HG03432 (cell line): ENCODE data around the gene PRG2.

ENCODE experiments used
- ATAC-seq: cut with Tn5 transposase; IDR thresholded peaks from one replicate; pipeline ENCODE4 v1.9.1; 2021; ENCODE audit warnings: mild to moderate bottlenecking, moderate library complexity; ENCODE audit not compliant: unreplicated experiment

The PRG2 gene

DNA sequence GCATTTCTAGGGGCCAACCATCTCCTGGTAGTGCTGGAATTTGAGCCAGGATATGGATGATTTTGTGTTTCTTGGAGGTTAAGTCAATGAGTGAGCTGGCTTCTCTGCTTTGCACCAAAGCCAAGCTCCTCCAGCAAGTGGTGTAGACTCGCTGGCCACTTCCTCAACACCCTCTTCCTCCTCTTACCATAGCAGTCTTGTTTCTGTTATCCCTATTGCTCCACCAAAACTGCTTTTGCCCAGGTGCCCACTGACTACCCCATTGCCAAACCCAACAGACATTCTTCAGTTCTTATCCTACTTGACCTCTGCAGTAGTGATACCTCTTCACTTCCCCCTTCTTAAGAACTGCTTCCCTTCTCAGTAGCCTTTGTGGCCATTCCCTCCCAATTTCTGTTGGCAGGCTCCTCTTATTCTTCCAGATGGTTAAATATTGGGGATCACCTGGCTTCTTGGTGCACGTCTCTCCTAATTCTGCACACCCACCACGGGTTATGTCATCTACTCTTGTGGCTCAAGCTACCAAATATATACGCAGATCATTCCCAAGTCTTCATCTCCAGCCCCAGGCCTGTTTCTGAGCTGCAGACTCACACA, 7.0 kb upstream of the PRG2 start:
- ATAC-seq: no peak

DNA sequence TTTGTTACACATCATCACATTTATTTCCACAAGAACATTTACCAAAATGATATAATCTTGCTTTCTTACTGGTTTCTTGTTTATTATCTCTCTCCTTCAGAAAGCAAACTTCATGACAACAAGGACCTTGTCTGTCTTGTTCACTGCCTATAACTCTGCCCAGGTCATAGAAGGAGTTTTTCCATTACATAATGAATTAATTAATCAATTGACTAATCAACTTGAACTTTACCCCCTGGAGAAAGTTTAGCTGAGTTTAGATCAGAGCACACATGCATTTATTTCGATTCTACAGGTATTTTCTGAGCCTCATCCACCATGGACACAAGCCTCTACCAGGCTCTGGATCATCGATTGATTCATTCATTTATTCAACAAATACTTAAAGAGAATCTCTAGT, 6.3 kb upstream of the PRG2 start:
- ATAC-seq: no peak

DNA sequence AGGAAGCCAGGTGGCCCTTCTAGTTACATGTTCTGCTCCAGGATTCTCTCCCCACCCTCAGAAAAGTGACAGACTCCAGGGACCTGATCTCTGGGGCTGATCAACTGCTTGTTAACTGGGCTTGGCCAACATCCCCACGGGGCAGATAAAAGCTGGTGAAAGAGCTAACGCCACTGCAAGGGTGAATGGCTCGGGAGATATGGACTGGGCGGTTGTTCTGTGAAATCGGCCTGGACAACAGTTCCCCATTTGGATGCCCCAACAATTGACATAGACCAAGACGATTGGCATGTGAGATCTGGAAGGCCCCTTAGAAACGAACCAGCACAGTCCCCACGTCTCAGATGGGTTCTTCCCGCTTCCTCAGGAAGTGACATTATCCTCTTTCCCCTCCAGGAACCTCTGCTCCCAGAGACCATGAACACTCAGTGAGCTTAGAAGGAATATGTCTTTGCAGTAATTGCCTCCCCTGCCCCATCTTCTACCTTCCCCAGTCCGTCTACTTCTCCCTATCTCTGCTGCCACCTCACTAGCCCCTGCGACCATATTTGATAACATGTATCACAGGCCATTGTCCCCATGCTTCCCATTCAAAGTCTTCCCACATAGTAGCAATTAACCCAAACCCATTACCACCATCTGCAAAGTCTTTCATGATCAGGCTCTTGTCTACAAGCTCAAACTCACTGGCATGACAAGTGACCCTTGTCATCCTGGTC, 5.6 kb upstream of the PRG2 start:
- ATAC-seq: no peak

DNA sequence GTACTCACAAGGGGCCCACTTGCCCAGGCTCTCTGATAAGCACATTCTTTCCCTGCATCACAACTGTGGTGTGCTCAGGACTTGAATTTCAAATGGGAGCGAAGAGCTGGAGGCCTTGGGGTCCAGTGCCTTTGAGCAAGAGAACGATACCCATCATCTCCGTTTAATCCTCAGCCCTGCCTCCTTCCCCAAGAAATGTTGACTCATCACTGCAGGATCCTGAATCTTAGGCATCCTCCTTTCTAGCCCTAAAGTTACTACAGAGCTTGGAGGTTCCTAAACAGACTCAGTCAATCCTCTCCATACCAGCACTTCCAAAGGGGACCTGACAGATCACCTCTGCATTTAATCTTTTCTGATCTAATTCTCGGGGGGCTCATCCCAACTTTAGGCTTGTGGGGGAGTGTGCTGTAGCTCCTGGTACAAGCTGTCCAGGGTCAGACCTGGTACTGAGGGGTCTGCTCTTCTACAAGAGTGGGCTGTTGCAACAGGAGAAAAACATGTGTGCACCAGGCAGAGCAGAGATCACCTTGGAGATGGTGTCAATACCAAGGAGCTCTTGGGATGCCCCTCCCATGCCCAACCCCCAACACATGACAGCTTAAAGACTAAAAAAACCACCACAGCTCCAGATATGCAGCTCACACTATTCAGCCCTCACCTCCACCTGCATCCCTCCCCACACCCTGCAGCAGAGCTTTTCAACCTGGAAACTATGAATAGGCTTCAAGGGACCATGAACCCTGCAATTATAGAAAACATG, 3.9 kb upstream of the PRG2 start:
- no peak for ATAC-seq

DNA sequence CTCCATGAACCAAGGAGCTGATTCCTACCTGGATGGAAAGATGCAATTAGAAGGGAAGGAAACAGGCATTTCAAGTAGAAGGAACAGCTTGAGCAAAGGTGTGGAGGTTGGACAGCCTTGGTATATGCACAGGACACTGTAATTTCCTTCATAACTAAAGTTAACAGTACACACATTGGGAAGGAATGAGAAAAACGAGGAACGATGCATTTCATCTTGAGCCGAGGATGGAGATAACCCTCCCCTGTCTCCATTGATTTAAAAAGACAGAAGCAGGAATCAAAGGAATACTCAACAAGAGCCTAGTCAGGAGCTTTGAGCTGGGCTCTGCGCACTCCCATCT, 2.3 kb upstream of the PRG2 start:
- no peak for ATAC-seq

DNA sequence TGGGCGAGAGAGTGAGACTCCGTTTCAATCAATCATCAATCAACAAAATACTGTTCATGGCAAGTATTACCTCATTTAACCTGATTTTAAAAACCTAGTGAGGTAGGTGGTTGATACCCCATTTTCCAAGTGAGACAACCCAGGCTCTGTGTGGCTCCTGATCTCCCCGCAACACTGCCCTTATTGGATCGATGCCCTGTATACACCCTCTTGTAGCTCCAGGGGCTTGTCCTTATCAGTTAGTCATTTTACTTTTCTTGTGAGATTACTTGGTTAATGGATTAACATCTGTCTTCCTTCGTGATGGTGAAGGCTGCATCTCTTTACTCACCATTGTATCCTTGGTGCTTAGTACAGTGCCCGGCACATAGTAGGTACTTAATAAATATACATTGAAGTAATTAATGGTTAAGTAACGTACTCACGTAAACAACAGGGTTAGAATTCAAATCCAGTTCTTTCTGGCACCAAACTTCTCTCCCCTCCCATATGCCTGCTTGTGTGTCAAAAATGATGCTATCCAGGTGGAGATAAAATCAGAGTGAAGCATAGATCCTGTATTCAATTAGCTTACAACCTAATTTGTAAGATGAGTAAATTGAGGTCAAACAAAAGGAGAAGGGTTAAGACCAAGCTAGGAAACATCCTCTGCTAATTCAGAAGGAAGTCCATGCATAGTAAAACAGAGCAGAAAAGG, 1.8 kb upstream of the PRG2 start:
- no peak for ATAC-seq

DNA sequence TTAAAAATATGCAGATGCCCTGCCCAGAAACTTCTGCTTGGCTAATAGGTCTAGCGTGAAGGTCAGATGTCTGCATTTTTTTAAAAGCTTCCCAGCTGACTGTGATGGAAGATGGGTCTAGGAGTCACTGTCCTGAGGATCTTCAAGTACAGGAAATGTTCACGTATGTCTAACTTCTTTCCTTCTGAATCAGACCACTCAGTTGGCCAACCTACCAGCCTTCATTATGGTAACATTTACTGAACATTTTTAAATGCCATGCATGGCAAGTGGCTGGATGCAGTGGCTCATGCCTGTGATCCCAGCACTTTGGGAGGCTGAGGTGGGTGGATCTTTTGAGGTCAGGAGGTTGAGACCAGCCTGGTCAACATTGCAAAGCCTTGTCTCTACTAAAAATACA, 1.1 kb upstream of the PRG2 start:
- ATAC-seq: no peak

DNA sequence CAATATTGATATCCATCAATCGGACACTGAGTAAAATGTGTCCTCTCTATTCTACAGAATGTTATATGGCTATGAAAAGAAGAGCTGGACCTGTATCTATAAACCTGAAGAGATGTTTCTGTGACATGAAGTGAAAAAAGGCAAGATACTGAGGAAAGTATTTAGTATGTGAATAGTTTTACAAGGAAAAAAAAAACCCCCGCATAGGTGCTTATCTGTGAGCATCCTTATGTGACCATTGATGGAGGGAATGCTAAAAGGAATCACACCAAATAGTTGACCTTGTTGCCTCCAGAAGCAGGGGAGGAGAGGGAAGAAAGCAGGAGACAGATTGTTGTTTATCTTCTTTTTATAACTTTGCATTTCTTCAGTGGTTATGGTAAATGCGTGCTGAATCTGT, 661 bp upstream of the PRG2 start:
- no peak for ATAC-seq

DNA sequence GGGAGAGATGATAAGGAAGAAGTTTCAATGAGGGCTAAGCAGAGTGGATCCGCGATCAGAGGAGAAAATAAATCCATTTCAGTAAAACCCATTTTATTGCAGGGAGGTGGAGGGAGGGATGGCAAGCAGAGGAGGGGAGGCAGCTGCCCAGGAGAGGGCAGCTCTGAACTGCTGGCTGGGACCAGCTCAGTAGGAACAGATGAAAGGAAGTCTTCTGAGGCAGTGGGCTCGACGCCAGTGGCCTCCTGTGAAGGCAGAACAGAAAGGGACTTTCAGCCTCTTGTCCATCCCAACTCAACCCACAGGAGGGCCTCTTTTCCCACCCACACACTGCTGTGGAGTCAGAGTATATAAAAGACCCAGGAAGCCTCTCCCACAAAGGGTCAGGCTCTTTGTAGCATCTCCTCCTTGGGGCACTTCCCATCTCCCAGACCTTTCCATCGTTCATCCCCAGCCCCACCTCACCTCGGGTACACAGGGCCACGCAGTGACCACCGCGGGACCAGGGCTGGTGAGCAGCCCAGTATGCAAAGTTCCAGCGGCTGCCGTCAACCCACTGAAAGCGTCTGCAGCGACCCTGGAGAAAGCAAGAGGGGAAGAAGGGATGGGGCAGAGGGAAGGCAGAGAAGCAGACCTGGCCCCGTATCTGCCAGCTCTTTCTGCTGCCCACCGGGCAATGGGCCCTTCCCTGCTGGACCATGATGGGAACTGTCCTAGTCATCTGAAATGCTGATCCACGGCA, 3.0 kb downstream of the PRG2 start:
- ATAC-seq: no peak

DNA sequence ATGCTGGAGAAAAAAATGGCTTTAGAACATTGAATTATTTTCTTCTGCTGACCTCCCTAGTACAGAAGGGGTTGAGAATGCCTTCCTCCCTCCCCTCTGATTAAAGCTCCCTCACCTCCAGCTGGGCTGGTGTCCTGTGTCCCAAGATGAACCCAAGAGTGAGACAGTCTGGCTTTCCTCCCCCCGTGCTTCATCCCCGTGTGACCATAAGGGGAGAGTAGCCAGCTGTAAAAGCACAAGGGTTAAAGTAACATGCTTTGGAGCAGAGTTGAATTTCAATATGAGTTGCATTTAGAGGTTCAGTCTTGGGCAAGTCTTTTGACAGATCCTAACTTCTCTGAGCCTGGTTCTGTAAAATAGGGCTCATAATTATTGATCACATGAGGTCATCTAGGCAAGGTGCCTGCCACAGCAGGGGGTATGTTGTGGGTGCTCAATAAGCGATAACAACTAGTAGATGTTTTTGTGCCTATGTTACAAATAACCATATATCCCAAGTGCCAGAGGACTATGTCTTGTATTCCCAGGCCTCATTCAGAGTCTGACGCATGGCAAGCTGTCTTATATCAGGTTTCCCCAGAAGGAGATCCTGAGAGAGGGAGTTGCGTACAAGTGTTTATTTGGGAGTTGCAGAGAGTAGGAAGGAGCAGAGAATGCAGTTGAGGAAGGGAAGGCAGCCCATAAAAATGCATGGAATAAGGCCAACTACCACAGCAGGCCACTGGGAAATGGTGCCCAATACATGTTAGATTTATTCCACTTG, 4.1 kb downstream of the PRG2 start:
- ATAC-seq: no peak

DNA sequence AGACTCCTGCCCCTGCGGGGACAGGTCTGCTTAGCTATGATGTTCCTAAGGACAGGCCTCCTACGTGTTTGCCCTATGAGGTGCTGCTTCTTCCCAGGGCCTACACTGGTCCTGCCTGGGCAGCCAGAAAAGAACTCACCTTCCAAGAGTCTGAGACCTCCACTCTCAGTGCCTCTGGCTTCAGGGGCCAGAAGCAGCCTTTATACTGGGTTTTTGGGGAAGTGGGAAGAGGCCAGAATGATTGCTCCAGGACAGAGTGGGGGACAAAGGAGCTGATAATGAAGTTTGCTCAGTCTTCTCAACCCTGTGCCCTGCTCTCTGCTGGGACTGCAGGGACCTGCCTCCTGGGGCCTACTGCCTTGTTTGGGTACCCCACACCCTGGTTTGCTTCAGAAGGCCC, 9.5 kb downstream of the PRG2 start, which contains the start of gene PRG3:
Gene PRG3 (minus strand): TSS at position 176 of the 400 bp plus-strand sequence. CDS start 442 bp downstream, outside the sequence.
- no peak for ATAC-seq

DNA sequence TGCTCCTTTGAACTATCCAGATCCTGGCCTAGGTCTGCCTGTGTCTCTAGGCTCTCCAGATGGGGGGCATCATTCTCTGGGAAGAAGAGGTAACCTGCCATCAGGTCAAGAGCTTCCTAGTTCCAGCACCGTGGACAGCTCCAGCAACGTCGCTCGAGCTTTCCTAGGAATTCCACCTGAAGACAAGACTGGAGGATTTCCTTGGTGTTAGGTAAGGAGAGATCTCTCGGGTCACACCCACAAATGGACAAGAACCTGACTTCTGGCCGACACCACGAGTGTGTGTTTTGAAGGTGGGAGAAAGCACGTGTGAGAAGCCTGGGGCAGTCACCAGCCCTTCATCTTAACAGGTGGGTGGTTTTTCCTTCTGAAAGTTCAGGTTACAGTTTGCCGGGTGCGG, 10.7 kb downstream of the PRG2 start:
- no peak for ATAC-seq

DNA sequence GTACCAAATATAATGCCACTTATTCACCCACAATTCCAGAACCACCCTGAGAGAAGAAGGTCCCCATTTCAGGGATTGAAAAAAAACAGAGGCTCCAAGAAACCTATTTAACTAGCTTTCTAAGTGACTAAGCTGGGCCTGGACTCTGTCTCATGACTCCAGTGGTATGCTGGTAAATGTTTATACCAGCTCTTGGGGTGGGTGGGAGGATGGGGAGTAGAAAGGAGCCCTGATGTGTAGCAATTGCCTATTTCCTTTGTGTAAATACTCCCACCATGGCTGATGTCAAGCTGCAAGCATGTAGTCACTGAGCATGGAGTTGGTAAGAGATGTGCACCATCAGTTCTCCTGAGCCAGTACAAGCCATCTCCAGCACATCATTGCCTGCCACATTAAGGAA, 12.3 kb downstream of the PRG2 start:
- no peak for ATAC-seq

DNA sequence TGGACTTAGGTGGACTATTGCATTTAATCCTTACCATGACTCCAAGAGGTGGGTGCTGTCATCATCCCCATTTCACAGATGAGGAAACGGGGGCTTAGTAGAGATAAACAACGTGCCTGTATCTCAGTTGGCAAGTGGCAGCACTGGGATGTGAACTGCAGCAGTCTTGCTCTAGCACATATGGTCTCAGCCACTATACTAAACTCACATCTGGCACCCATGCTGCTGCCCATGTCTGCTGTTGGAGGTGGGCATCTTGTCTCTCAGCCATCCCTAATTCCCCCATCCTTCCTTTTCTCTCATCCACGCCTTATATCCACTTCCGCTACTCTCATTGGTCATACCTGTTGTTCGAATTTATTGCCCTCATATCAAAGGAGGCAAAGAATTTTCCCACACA, 13.3 kb downstream of the PRG2 start:
- ATAC-seq: no peak

DNA sequence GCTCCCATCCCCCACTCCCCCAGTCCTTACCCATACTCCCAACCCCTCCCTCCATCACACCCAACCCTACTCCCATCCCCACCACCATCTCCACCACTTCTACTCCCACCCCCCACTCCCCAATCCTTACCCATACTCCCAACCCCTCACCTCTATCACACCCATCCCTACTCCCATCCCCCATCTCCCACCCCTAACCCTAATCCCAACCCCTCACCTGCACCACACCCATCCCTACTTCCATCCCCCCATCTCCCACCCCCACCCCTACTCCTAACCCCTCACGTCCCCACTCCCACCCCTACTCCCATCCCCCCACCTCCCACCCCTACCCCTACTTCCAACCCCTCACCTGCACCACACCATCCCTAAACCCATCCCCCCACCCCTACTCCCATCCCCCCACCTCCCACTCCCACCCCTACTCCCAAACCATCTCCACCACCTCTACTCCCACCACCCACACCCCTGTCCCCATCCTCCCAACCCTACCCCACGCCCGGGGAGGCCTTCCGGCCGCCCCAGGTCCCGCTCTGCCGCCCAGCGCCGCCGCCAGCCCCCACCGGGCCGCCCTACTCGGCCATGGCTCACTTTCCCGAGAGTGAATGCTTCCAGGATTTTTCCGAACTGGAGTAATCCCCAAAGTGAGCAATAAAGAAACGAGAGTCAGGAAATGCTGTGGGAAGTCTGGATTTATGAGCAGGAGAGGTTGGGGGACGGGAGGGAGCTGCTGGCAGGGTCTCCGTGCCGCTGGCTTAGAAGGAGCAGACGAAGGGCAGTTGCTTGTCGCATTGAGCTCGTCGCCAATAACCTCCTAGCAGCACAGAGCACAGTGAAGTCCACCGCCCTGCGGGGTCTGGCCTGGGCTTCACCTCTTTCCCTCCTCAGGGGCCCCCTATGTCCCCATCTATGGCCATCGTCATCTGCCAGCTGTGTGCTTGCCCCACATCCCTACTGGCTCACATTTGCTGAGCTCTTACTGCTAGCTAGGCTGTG, 14.1 kb downstream of the PRG2 start:
- no peak for ATAC-seq

DNA sequence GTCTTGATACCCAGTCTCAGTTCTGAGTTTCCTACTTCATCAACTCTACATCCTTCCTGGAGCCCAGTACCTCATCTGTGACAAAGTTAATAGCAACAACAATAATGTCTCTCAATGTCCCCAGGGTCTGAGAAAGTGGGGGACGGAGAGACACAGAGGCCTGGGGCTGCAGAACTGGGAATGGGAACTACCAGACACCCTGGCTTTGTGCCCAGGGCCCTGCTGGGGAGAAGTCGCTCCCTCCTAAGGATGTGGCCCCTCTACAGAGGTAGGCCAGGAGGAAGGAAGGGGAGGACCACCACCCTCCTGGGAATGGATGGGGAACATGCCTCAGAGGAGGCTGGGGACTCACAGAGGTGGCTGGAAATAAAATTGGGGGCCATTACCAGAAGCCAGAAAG, 15.0 kb downstream of the PRG2 start:
- no peak for ATAC-seq

DNA sequence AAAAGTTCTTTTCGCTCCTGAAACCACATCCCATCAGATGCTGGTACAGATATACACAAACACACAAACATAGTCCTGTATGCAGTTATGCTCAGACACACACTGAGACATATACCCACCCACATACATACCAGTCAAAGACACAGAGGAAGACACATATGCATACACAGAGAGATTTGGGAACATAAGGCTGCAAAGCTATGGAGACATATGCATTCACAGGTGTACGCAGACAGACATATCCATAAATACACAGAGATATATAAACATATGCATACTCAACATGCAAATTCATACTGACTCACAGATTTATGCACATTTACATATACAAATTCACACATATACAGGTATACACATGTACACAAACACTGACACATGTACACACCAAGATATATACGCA, 15.5 kb downstream of the PRG2 start:
- no peak for ATAC-seq

DNA sequence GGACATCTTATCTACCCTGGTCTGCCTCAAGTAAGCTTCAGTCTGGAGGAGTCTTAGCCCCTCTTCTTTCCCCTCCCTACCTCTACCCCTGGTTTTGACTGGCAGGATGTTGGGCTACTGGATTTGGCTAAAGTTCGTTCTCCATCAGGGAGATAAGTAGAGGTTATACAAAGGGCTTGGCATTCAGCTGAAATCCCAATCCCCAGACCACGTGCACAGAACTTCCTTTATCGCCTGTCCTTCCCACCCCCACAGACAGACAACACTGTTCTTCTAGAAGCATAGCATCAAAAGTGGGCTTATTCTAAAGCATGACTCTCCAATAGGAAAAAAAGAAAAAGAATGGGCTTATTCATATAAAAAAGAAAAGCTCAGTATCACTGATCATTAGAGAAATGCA, 17.3 kb downstream of the PRG2 start:
- ATAC-seq: no peak

DNA sequence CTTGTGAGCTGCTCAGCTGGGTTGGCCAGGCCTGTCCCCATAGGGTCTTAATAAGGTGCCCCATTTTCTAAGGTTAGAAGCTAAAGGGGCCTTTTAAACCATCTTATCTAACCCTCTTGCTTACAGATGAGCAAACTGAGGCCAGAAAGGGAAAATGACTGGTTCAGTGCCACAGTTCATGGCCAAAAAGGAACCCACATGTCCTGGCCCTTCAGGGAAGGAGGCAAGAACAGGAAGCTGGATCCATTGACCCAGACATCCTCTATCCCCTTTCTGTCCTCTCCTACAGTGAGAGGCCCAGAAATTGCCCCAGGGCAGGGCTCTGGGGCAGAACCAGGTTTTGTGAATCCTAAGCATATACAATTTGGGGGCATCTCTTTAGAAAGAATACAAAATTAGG, 19.5 kb downstream of the PRG2 start:
- ATAC-seq: no peak
